HG03520 (cell line): Measurements from ENCODE around the gene TAF6L.
A peak's percentile ranks its signal among the peaks of the same experiment; 100 is the strongest.
"Not testable (repeated sequence)": the region's sequence is repeated elsewhere in the genome, so short reads cannot be mapped to it uniquely, and the experiment has no call there.

ENCODE experiments used
- ATAC-seq: cut with Tn5 transposase; IDR thresholded peaks from one replicate; pipeline ENCODE4 v1.9.1; 2021; ENCODE audit warnings: mild to moderate bottlenecking, moderate library complexity; ENCODE audit not compliant: unreplicated experiment

TAF6L gene

DNA sequence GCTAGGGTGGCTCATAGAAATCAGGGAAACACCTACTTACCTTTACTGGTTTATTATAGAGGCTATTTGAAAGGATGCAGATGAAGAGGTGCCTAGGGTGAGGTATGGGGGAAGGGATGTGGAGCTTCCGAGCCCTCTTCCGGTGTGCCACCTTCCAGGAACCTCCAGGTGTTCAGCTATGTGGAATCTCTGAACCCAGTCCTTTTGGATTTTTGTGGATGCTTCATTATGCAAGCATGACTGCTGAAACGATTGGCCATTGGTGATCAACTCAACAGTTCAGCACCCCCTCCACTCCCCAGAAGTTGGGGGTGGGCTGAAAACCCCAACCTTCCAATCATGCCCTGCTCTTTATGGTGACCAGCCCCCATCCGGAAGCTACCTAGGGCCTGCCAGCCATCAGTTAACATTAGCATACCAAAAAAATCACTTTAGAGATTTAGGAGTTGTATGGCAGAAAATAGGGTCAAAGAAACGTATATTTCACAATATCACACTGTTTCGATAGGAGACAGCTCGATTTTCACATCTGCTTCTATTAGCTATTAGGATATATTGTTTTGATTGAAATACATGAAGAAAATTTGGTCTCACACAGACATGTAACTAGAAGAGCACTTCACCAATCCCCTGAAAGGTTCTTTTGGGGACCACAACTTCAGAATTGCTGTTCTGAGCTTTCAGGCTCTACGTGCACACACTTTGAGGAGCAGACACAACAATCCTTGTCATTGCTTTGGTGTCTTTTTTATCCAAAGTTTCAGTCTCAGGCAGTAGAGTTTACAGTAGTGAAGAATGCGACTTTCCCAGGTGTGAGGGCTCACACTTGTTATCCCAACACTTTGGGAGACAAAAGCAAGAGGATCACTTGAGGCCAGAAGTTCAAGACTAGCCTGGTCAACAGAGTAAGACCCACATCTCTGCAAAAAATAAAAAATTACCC lies 13.1 kb upstream of the TAF6L start:
- no peak for ATAC-seq

DNA sequence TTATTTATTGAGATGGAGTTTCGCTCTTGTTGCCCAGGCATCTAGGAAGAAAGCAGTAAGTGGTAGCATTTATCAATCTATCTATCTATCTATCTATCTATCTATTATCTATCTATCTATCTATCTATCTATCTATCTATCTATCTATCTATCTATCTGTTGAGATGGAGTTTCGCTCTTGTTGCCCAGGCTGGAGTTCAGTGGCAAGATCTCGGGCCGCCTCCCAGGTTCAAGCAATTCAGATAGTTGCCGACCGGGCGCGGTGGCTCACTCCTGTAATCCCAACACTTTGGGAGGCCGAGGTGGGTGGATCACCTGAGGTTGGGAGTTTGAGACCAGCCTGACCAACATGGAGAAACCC lies 10.3 kb upstream of the TAF6L start:
- ATAC-seq = not testable (repeated sequence)

DNA sequence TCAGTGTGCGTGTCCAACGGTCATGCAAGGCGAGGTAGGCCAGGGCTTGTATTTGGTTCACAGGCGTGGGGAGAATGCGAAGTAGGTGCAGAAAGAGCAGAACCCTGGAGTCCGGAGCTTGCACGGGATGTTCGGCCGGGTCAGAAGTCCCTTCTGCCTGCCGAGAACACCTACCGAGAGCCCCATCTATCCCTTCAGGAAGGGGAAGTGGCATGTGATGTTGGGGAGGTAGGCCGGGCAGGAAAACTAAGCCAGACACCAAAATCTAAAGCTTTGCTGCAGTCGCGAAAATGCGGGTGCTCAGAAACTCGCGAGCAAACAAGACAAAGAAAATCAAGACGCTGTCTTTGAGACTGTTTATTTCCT lies 435 bp upstream of the TAF6L start:
- ATAC-seq = no peak

DNA sequence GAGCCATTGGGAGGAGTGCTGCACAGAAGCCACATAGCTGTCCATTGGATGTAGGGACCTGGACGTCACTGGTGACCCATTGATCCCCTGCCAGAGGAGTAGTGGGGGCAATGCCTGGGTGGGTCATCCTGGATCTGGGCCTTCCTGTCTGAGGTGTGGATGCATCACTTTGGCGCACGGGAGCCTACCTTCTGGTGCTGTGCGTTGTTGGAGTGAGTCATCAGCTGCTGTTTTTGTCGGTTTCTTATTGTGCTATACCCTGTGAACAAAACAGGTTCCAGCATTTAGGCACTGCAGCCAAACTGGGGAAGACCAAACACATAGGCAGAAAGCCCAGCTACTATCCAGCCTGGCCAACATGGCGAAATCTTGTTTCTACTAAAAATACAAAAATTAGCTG lies 3.2 kb downstream of the TAF6L start:
- no peak for ATAC-seq

DNA sequence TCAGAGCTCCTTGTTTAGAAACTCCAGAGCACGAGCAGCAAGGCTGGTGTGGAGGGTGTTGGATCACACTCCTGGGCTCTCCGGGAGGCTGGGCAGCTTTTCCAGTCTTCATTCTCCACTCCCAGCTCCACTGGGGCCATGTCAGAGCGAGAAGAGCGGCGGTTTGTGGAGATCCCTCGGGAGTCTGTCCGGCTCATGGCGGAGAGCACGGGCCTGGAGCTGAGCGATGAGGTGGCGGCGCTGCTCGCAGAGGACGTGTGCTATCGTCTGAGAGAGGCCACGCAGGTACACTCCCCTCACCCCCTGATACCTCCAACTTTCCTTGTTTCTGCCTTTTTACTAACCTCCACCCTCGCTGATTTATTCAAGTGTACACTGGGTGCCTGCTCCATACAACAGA lies 4.5 kb downstream of the TAF6L start:
- no peak for ATAC-seq

DNA sequence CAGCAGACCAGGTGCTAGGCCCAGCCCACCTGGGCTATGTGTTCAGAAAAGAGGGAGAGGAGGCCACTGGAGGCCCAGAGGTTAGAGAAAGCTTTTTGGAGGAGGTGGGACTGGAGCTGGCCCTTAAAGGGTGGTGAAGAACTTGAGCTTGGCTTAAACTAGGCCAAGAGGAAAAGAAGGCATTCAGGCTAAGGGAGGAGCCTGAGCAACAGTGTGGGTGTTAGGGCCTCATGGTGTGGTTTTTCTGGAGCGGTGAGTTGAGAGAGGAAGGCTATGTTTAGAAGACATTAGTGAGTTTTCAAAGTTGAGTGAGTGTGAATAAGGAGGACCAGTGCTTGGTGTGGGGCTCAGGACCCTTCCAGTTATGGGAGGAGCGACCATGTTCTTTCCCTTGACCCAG lies 6.2 kb downstream of the TAF6L start:
- ATAC-seq = no peak

DNA sequence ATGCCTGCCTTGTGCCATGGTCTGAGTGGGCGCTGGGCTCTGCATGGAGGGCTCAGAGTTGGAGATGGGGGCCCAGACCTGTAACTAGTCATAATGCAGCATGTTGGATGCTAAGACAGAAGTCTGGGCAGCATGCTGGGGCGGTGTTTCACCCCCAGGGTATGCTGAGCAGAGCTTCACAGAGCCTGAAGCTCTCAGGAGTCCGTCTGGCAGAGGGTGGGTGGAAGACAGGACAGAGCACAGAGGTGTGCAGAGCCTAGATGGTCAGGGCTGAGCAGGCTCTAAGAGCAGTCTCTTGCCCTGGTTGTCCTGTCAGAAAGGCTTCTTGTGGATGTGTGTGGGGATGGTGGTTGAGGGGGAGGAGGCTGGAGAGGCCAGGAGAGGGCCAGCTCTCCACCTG lies 7.2 kb downstream of the TAF6L start:
- no peak for ATAC-seq

DNA sequence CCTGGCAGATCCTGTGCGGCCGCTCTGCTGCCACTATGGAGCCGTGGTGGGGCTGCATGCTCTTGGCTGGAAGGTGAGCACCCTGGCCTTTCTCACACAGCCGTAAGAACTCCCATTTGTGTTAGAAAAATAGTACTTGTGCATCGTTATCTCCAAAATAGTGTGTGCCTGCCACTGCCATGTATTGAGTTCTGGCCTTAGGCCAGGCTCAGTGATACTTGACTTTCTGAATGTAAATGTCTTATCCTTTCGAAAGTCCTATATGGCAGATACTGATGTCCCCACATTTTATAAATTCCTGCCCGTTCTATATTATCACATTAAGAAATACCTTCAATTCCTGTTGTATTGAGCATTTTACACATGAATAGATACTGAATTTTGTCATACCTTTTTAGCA lies 11.6 kb downstream of the TAF6L start:
- no peak for ATAC-seq

DNA sequence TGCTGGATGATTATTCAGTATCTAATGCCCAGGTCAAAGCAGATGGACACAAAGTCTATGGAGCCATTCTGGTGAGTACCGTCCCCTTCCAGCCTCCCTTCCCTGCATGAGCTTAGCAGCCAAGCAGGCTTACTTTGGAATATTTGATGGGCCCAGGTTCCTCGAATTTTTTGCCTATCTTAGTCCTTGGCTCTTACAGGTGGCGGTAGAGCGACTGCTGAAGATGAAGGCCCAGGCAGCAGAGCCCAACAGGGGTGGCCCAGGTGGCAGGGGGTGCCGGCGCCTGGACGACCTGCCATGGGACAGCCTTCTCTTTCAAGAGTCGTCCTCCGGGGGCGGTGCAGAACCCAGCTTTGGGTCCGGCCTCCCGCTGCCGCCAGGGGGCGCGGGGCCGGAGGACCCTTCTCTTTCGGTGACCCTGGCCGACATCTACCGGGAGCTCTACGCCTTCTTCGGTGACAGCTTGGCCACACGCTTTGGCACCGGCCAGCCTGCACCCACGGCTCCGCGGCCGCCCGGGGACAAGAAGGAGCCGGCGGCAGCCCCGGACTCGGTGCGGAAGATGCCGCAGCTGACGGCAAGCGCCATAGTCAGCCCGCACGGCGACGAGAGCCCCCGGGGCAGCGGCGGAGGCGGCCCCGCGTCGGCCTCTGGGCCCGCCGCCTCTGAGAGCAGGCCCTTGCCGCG lies 15.3 kb downstream of the TAF6L start:
- peak; percentile 36 for ATAC-seq

DNA sequence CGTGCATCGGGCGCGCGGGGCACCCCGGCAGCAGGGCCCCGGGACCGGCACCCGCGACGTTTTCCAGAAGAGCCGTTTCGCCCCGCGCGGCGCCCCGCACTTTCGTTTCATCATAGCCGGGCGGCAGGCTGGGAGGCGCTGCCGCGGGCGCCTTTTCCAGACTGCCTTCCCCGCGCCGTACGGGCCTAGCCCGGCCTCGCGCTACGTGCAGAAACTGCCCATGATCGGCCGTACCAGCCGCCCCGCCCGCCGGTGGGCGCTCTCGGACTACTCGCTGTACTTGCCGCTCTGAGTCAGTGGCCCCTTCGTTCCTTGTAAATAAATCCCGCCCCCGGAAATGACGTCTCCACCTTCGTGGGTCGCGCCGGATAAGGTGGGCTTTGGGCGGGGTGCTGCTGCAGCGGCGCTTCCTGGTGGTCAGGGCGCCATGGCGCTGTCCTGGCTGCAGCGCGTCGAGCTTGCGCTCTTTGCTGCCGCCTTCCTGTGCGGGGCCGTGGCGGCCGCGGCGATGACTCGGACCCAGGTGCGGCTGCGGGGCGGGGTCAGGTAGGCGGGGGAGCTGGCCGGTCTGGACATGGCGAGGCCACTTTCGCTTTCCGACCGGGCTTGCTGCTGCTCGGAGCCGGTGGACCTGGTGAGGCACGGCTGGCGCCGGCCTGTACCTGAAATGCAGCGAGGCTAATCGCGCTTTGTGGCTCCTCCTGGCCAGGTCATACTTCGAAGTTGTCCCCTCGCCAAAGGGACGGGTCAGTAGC lies 16.0 kb downstream of the TAF6L start, which contains the start of gene TMEM179B:
TSS of gene TMEM179B (plus strand) at position 398 of the 755 bp plus-strand sequence. CDS start at position 428, 30 bp downstream.
- peak; percentile 57 for ATAC-seq

DNA sequence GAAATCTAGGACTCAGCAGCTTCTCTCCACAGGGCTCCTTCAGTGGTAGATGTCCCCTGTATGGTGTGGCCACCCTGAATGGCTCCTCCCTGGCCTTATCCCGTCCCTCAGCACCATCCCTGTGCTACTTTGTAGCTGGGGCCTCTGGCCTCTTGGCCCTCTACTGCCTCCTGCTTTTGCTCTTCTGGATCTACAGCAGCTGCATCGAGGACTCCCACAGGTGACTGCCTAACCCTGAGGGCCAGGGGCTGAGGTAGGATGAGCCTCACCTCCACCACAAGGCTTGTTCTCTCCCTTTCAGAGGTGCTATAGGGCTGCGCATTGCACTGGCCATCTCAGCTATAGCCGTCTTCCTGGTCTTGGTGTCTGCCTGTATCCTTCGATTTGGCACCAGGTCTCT lies 17.8 kb downstream of the TAF6L start:
- no peak for ATAC-seq

DNA sequence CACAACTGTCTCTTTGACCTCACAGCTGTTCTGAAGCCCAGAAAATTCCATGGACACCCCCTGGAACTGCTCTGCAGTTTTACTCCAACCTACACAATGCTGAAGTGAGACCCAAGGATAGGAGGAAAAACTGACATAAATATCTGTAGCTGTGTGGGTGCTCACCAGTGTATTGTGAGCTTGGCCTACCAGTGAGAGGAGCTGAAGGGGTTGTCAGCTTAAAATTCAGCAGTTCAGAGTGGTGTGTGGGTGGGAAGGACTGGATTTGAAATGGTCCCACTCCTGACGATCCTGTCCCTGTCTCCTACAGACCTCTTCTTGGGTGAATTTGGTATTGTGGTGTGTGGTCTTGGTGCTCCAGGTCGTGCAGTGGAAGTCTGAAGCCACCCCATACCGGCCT lies 18.4 kb downstream of the TAF6L start:
- ATAC-seq = no peak

DNA sequence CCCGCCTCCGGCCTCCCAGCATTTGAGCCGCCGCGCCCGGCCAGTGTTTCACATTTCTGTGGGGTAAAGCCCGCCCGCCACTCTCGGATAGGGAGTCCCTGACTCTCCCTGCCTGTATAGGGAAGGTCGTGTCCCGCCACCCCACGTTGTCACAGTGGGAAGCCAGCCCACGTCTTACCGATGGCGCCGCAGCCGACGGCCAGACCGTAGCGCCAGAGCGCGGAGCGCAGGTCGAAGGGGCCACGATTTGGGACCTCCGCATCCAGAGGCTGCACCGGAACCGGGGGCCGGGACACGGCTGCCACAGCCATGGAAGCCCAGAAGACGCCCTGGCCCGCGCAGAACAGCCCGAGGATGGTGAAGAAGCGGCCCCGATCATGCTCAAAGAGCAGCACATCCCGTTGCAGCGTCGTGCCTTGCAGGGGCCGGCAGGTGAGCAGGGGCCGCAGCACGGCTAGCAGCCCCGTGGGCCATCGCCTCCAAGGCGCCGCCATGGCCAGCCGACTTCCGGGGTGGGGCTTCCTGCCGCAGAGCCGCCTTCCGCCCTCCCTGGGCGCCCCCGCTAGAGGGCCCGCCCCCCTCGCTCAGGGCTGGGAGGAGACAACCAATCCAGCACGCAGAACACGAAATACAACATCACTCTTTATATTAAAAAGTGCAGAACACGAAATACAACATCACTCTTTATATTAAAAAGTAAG lies 20.5 kb downstream of the TAF6L start, which contains the start of gene TMEM223:
TSS of gene TMEM223 (minus strand) at position 506 of the 701 bp plus-strand sequence. CDS start at position 494, 12 bp downstream.
- peak; percentile 43 for ATAC-seq

DNA sequence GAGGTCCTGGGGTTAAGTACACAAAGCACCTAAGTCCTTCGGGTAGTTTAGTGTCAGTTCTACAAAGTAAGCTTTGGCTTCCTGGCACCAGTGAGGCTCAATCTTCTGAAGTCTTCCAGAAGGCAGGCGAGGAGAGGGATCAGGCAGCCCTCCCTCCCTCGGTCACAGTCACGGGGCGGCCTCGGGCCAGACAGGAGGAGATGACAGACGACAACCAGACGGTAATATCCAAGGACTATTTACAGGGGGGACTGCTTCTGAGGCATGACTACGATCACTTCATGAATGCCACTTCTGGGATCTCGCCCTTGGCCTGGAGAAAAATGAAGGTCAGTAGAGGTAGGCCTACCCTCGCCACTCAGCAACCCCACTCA lies 21.0 kb downstream of the TAF6L start:
- ATAC-seq = peak; percentile 2

DNA sequence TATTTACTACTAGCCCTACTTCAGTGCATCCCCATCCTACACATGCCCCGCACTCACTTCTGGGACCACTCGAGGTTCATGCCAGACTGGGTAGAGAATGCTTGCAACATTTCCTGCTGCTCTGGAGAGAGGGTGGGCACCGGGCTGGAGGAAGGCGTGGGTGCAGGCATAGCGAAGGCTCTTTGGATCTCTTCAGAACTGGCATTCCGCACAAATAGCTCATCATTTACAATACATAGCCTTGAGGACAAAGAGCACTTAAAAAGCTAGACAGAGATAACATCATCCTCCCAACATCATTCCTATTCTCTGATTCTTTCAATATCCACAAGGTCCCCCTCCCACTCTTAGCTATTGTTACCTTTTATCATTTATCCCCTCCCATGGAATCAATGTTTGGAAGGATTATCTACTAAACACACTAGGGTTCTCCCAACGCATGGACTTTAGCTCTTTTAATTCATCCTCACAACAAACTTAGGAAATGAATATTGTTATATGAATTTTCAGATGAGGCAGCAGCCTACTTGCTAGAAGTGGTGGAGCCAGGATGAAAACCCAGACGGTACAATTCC lies 23.1 kb downstream of the TAF6L start:
- no peak for ATAC-seq

DNA sequence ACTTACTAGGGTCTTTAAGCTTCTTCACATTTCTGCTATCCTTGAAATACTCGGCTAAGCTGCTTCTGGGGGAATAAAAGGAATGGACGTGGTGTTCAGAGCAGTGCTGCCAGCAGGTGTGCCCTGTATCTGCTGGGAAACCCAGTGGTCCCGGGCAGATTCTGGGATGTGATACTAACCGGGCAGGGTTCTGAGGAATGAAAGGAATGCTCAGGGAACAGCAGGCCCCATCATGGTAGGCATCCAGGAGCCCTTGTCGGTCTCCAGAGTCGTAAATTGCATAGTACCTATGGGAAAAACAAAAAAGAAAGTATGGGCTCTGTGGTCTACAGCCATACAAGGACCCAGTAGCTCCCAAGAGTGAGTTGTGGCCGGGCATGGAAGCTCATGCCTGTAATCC lies 25.1 kb downstream of the TAF6L start:
- ATAC-seq = no peak

DNA sequence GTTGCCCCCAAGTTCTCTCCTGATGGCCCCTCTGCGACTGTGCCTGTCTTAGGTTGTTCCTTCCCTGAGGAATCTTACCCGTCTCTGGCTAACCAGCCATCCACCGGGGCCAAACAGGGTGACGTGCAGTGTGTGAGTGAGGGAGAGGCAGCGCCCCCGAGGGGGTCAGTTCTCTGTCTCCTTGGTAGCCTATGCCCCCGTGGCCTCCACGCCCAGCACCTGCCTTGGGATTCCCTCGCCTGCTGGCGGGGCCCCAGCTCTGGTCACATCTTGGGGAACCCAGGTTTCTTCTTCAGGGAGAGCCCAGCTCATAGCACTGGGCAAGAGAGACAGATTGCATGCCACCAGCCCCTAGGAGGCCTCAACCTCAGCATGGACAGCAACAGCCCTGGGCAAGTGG lies 28.3 kb downstream of the TAF6L start:
- no peak for ATAC-seq

DNA sequence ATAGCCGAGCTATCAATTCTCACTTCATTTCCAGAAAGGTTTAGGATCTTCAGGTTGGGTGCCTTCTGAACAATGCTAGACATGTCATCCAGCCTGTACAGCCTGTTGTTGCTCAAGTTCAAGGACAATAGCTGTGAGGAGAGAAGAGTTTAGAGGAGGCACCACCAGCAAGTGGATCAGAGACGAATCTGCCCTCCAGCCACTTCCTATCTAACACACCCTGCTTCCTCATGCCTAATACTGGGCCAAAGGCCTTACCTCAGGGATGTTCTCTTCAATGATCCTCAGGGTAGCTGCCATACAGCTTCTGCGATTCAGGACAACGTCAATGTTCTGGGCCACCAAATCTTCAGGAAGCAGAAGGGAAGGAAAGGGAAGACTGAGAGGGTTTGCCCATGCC lies 29.9 kb downstream of the TAF6L start:
- ATAC-seq = no peak

DNA sequence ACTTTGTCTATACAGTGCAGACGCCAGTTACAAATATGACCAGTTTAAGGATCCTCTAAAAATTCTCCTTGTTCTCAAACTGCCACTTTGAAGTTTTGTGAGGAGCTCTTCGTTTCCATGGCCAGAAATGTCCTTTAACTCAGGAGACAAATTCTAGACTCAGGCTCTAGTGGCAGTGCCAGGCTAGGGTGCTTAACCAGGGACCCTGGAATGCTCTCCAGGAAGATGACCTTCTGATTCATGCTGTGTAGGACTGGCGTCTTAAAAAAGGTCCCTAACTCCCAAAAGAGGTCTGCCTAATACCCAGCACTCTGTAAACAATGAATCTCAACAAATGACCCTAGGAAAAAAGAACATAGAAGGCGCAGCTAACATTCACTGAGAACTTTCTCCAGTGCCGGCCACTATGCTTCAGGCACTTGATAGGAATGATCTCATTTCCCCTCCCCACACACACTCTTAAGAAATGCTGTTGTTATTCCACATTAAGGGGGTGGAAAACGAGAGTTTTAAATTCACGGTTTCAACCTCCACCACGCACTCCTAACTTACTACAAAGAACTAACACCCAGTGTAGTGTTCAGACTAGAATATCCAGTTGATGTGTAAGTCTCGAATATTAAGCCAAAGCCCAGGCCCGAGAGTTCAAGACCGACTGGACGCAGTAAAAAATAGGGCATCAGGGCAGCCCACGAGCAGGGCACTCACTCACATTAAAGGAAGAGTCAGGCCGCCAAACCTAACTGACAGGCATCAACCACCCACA lies 33.3 kb downstream of the TAF6L start:
- no peak for ATAC-seq
